Activated CD8-positive, alpha-beta memory T cell treated with anti-CD3 and anti-CD28 coated beads, Interleukin-2, amount 50 U/mL, for 4 hours (primary cell): Measurements from ENCODE around the gene OLFM1.
"Not testable (repeated sequence)": the region's sequence is repeated elsewhere in the genome, so short reads cannot be mapped to it uniquely, and the experiment has no call there.

Source experiments
- DNase-seq: peaks from one replicate; pipeline ENCODE4 v3.0.0-alpha.2; 2020

OLFM1 gene

DNA sequence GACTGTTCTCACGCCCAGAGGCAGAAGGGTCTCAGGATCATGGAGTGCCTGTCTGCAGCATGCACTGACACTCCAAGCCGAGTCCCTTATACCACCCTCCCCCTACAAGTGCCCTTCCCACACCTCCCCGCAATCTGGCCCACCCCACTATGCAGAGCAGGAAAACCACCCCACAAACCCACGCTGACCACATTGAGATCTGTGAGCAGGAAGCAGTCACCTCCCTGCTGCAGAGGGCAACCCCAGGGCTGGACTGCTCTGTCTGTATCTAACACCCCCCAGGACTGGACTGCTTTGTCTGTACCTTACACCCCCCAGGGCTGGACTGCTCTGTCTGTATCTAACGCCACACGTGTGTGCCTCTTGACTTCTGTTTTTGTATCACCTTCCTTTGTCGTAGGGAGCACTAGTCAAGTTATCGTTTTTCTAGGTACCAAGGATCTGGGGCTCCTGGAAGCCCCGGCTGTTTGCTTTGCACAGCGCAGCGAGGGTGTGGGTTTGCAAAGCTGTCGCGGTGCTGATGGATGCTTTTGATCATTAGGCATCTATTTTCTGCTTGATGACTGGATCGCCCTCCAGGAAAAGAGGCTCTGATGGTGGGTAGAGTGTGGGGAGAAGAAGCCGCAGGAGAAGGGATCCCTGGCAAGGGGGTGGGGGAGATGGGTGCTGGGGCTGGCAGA, 21.5 kb downstream of the OLFM1 start:
- DNase-seq: no peak

DNA sequence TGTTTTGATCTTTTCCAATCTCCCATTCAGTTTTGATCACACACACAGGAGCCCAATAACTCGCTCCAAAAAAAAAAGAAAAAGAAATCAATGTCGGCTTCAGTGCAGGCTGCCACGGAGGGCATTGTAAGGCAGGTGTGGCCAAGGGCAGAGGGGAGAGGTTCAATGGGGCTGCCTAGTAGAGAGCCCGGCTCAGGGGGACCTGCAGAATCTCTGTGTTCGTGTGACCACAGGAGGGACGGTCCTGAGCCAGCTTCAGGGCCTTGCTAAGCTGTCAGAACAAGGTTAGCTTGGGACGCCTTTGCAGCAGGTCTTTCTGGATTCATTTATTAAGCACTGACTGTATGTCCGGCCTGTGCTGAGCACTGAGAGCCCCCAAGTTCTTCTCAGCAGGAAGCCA, 22.2 kb downstream of the OLFM1 start:
- no peak for DNase-seq

DNA sequence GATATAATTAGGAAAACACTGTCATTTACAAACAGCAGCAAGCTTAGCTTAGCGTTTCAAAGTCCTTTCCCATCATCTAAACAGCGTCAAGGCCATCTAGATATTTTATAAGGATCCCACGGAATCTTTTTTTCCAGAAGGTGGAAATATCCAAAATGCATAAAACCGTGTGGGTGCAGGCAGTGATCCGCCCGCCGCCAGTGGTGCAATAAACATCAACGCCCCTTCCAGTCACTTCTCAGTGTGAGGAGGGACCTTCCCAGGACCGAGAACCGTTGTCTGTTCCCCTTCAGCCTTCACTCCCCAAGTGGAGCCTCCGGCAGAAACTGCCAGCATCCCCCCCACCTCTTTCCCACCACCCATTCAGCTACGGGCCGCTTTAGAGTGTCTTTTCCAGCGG, 22.9 kb downstream of the OLFM1 start:
- no peak for DNase-seq

DNA sequence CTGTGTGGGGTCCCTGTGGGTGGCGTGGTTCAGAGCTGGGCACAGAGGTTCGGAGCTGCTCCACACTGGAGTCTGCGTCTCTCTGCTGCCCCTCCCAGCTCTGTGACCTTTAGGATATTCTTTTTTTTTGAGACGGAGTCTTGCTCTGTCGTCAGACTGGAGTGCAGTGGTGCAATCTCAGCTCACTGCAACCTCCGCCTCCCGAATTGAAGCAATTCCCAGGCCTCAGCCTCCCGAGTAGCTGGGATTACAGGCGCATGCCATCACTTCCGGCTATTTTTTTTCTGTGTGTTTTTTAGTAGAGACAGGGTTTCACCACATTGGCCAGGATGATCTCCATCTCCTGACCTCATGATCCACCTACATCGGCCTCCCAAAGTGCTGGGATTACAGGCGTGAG, 24.1 kb downstream of the OLFM1 start:
- not testable (repeated sequence) for DNase-seq

DNA sequence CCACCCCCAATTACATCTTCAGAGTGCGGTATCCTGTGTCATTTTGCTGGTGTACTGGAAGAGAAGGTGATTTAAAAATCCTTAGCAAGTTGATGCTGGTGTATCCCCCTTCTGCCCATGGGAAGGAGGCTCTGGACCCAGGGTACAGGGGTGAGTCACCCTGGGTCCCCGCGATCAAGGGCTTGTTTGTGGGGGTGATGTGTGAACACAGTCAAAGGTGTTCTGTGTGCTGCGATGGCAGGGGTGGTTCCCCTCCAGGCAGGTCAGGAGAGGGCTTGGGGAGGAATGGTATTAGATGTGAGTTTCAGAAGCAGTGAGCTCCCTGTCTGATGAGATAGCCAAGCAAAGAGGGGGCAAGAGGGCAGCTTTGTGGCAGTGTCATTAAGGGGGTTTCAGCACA, 28.9 kb downstream of the OLFM1 start:
- DNase-seq: no peak

DNA sequence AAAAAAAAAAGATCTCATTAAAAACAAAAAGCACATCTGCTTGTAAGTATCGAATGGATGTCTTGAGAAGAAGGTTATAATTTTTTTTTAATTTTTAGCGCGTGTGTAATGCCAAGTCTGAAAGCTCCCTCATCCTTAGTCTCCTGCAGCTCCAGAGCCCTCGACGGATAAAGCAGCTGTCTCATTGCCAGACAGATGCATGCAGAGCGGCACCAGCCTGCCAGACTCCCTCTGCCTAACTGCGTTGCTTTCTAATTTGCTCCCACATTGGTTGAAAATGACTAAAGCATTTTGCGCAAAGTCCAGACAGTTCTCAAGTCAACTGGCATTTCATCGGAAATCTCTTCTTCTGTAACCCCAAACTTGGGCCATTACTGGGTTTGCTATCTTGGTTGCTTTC, 29.4 kb downstream of the OLFM1 start:
- DNase-seq: no peak

DNA sequence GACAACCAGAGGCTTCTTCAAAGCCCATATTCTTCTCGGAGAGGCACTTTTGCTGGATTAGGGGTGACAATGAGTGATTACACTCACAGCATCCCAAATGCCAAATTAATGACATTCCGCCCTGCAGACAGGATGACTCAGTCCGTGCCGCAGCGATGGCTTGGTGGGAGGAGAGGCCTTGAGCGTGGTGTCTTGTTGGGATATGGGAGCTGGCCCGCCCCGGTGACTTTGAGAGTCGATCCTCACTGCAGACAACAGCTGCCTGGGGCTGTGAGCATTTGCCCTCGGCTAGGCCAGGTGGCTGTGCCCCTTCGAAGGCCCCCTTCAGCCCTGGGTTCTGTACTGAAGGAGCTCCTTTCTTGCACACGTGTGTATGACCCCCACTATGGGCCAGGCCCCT, 29.8 kb downstream of the OLFM1 start:
- DNase-seq: no peak

DNA sequence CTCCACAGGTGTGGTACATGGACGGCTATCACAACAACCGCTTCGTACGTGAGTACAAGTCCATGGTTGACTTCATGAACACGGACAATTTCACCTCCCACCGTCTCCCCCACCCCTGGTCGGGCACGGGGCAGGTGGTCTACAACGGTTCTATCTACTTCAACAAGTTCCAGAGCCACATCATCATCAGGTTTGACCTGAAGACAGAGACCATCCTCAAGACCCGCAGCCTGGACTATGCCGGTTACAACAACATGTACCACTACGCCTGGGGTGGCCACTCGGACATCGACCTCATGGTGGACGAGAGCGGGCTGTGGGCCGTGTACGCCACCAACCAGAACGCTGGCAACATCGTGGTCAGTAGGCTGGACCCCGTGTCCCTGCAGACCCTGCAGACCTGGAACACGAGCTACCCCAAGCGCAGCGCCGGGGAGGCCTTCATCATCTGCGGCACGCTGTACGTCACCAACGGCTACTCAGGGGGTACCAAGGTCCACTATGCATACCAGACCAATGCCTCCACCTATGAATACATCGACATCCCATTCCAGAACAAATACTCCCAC, 32.1 kb downstream of the OLFM1 start:
- DNase-seq: no peak

DNA sequence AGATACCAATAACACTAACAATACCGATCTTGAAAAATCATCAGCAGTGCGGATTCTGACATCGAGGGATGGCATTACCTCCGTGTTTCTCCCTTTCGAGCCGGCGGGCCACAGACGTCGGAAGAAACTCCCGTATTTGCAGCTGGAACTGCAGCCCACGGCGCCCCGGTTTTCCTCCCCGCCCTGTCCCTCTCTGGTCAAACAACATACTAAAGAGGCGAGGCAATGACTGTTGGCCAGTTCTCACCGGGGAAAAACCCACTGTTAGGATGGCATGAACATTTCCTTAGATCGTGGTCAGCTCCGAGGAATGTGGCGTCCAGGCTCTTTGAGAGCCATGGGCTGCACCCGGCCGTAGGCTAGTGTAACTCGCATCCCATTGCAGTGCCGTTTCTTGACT, 32.8 kb downstream of the OLFM1 start:
- no peak for DNase-seq

DNA sequence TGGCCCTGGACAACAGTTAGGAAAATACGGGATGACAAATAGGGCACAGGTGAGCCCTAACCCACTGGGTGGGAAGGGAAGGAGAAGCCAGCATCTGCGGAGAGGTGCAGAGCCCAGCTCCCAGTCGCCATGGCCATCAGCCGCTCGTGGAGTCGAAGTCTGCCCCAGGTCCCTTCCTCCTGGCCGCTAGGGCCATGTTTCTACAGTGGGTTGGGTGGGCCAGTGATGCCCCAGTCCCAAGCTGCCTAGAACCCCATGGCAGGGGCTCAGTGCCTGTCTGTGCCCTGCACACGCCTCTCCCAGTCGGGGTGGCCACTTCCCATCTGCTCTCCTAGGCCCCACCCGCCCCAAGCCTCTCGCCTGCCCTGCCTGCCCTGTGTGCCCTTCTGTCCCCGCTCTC, 34.8 kb downstream of the OLFM1 start:
- DNase-seq: no peak

DNA sequence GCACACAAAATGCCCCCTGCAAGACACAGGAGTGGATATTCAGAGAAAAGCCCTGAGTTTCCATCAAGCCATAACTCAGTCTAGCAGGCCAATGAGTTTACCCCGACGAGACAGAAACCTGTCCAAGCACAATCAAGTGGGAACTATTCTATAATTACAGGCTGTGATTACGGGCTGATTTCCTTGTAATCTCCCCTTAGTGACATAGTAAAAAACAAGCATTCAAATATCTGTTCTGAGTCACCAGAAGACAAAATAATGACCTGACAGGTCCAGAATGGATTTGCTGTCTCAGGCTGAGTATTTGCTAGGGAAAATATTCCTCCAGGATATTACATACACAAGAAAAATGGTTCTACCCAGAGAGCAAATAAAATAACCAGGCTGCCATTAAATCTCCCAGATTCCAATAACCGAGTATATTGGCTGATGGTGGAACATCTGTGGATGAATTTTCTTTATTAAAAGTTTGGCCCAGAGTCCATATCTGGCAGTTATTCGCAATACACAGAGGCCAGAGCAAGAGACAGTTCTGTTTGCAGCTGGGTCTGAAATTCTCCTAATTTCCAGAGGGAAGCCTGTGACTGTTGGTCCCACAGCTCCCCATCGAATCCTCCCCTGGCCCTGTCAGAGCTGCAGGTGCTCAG, 35.8 kb downstream of the OLFM1 start:
- DNase-seq: no peak

DNA sequence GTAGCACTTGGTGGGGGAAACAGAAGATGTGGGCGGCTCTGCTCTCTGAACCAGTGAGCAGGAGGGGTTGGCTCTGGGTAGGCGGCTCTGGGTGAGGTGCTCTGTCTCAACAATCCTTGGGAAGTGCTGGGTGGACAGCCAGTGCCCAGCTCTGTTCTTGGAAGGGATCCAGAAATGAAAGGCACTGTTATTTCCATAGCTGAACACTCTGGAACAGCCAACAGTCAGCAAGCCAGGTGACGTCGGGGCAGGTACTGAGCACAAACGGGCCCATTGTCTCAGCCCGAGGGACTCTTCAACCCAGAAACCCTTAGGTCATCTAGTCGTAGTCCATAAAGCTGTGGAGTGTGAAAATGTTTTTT, 36.3 kb downstream of the OLFM1 start:
- no peak for DNase-seq

DNA sequence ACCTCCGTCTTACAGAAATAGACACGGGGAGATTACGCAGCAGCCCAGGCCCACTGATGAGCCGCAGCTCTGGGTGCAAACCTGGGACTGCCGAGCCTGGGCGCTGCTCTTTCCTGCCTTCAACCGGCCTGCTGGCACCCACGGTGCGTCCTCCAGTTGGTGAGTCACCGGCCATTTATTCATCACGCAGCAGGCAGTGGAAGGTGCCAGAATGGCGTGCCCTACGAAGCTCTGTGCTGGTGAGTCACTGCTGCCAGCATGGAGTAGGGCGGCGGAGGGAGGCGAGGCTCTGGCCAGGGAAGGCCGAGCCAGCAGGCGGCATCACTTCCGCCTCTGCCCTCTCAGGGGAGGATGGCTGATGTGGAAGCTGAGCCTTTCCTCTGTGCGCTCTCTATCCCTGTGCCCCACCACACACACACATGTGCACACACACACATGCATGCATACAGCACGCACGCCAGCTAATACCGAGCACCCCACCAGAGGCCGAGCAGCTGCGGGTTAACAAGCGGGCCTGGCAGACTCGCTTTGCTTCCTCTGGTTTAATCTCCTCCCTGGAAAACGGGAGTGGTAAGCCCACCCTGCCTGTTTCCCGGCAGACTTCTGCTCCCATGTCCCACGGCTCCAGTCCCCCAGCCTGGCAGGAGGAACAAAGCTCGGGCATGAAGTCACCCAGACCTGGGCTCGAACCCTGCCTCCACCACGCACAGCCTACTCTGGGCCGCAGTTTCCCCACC, 39.2 kb downstream of the OLFM1 start:
- no peak for DNase-seq

DNA sequence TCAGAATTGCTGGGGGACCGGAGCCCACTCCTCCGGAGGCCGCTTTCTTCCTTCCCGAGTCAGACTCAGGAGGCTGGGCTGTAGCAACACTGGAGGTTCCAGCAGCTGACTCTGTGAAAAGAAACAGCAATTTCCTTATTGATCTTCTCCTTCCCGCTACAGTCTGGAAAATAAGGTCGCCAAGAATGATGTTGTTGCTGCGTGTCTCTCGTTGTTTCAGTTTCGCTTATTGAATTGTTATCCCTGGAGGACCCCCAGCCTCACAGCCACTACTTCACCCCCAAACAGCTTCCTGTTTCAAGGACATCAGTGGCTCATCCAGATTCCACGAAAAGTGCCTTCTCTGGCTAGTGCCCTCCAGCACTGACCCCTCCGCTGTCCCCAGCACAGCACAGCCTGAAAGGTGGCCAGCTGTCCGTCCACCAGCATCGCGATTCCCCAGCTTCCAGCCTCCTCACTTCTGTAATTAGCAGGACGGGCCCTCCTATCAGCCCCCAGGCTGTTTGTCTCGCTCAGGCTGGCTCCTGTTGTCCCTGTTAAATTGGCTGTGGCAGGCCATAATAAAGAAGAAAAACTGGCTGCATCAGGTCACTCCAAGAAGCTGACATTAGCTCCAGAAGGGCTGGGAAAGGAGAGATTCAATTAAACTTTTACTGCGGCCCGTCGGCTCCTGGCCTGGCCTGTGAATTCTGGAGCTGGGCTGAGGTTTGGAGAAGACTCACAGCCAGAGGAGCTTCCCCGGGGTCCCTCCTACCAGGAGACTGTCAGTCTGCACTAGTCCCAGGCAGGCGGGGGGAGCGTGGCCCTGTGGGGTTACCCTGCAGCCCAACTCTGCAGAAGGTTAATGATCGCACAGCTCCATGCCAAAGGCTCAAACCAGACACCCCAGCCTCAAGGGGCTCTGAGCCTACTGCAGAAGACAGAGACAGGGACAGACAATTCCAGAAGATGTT, 40.5 kb downstream of the OLFM1 start:
- DNase-seq: no peak

DNA sequence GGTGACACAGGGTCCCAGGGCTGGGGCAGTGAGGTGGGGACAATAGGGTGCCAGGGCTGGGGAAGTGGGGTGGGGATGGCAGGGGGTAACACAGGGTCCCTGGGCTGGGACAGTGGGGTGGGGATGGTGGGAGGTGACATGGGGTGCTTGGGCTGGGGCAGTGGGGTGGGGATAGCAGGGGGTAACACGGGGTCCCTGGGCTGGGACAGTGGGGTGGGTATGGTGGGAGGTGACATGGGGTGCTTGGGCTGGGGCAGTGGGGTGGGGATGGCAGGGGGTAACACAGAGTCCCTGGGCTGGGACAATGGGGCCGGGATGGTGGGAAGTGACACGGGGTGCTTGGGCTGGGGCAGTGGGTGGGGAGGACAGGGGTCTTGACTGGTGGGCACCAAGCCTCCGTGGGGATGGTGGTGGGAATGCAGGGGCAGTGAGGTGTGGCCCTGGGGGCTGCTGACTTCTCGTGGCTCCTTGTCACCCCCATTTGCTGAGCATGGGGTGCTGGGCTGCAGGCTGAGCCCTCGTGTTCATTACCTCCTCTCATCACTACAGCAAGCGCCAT, 41.7 kb downstream of the OLFM1 start:
- no peak for DNase-seq

DNA sequence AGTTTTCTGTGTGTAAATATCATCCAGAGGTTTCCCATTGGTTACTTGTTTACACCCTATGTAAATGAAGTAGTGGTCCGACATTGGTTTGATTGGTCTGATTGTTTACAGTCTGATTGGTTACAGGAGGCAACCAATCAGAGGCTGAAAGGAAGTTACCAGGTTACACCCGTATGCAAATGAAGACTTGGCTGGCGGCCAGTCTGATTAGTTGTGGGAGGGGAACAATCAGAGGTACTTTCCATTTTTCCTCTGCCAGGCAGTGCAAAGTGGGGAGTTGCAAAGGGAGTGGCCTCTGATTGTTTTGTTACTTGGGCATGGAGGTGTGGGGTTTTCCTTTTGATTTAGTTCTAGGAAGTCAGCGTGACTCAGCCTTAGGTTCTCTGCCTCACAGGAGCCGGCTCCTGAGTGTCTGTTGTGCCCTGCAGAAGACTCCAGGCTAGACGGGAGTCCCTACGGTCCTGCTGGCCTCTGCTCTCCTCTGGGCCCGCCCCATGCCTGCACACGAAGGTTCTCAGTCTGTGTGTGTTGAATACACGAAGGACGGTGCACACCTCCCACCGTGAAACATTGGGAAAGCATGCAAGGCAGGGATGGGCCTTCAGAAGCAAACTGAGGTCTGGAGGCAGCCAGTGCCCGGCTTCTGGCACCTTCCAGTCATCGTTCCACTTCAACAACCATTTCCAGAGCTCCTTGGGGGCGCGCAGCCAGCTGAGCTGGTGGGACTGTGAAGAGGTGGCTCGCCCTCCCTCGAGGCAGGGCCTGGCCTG, 42.9 kb downstream of the OLFM1 start:
- DNase-seq: no peak

DNA sequence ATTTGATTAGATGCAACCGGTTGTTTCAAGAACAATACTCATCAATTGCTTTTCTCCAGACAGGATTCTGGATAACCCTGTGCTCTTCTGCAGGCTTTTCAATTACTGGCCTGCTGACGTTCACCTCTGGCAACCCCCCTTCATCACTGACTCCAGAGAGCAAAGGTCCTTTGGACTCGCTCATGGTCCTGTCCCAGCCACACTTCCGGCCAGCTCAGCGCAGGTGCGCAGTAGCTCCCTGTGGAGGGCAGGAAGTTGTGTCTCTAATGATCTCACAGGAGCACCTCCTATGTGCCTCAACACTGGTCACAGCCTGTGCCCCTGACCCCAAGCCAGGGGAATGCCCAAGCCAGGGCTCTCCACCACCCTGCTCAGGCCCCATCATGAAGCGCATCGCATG, 44.0 kb downstream of the OLFM1 start:
- DNase-seq: no peak

DNA sequence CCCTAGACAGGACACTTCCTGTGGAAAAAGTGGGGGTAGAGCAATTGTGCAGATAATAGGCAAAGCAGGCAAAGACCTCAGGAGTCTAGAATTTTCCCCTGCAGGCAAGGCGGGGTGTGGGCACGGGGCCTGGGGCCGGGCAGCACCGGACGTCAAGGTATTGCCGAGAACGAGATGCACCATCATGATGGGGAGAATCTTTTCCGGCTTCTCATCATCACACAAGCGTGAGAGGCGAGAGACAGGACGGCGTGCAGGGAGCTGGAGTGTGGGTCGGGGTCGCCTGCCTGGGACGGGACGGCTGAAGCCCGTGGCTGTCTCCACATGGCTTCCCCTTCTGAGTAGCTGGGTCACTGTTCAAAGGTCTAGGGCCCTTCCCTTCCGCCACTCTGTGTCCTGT, 44.5 kb downstream of the OLFM1 start:
- no peak for DNase-seq

DNA sequence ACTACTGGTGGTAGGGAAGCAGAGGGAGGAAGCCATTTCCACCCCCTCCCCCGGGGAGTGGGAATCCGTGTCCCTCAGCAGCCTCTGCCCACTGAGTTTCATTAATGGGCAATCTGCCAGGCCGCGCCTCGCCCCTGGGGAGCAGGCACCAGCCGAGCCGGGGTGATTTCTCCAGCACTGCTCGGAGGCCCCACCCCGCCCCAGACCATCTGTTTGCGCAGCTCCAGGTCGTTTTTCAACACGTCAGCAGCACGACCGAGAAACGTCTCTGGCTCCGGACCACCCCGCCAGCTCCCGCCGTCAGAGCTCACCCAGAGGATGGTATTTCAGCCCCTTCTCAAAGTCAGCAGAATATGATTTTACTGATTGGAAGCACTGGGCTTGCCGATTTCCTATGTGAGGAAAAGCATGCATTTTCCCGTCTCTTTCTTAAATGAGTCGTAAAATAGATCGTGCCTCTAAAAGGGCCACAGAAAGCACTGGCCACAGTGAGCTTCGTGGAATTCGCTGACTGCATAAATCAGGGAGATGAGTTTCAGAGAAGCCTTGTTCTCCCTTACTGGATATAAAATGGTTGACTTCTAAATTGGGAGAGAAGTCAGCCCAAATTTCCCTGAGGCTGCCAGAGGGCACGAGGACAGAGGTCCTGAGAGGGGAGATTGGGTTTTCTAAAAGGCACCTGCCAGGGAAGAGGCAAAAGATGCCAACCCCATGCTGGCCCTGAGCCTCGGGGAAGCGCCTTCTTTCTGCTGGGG, 47.0 kb downstream of the OLFM1 start:
- DNase-seq: no peak

DNA sequence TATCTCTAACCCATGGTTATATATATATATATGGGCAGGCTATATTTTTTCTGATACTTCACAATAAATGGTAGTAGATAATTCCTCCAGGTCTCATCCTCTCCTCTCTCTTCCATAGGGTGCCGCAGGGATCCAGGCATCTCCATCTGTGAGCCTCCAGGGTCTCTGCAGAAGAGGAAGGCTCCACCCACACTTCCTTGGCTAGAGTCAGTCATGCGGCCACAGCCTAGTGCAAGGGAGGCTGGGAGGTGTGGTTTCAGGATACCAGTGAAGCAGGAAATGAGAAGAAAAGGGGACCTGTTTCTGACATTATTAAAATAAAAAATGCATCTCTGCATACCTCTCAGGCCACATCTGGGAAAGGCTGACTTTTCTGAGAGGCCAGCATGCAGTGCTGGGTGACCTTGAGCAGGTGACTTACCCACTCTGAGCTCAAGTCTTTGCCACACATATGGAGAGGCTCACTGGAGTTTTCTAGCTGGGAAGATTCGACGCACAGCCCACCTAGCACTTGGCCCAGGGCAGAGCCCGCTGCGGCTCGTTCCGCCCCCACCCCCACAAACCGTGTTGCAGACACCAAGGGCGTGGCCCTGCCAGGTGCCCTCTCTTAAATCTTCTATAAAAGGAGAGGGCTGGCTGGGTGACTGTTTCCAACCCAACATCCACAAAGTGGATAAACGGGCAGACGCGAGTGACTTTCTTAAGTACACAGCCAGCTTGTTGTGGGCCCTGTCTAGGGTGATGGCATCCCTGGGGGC, 47.9 kb downstream of the OLFM1 start:
- no peak for DNase-seq
